DND-41 (cell line): ENCODE data around the gene SRGAP2C.
"Not testable (repeated sequence)": the region's sequence is repeated elsewhere in the genome, so short reads cannot be mapped to it uniquely, and the experiment has no call there.

Experiments used
- EZH2 ChIP-seq: IDR thresholded peaks from 3 replicates; pipeline ENCODE4 v1.6.1; 2012; ENCODE audit warnings: borderline replicate concordance, low read depth, mild to moderate bottlenecking, moderate library complexity, low read length, inconsistent platforms; ENCODE audit not compliant: severe bottlenecking
- TF ChIP-seq, protein P1 (sequence below): IDR thresholded peaks from 2 replicates; pipeline ENCODE4 v1.5.1; 2012; ENCODE audit warnings: borderline replicate concordance, low read length, moderate library complexity, mild to moderate bottlenecking; ENCODE audit not compliant: poor library complexity, severe bottlenecking; ENCODE audit errors: extremely low read depth

DNA sequence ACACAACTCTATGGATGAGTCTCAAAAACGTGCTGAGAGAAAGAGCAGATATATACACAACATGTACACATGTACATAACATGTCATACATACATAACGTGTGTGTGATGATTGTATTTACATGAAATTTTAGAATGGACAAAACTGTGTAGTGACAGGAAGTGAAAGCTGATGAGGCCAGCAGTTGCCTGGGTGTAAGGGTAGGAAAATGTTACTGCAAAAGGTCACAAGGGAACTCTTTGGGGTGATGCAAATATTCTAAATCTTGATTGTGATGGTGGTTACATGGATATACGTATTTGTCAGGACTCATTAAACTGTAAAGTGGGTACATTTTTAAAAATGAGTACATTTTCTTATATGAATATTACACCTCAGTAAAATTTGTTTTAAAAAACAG lies 236.7 kb downstream of the SRGAP2C start:
- TF ChIP-seq, protein P1, sequence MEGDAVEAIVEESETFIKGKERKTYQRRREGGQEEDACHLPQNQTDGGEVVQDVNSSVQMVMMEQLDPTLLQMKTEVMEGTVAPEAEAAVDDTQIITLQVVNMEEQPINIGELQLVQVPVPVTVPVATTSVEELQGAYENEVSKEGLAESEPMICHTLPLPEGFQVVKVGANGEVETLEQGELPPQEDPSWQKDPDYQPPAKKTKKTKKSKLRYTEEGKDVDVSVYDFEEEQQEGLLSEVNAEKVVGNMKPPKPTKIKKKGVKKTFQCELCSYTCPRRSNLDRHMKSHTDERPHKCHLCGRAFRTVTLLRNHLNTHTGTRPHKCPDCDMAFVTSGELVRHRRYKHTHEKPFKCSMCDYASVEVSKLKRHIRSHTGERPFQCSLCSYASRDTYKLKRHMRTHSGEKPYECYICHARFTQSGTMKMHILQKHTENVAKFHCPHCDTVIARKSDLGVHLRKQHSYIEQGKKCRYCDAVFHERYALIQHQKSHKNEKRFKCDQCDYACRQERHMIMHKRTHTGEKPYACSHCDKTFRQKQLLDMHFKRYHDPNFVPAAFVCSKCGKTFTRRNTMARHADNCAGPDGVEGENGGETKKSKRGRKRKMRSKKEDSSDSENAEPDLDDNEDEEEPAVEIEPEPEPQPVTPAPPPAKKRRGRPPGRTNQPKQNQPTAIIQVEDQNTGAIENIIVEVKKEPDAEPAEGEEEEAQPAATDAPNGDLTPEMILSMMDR = not testable (repeated sequence)
- not testable (repeated sequence) for TF ChIP-seq EZH2
